GM21717 (cell line): ENCODE measurements around the gene KLHDC8A.

Experiments used
- ATAC-seq: cut with Tn5 transposase; IDR thresholded peaks from one replicate; pipeline ENCODE4 v1.9.1; 2021; ENCODE audit warnings: mild to moderate bottlenecking, moderate library complexity; ENCODE audit not compliant: unreplicated experiment

The KLHDC8A gene

GRCh38 chr1:205319081-205320018, 37.4 kb downstream of the KLHDC8A start:
- no peak for ATAC-seq

GRCh38 chr1:205318231-205318991, 38.3 kb downstream of the KLHDC8A start:
- ATAC-seq = no peak

GRCh38 chr1:205317311-205317917, 39.3 kb downstream of the KLHDC8A start:
- no peak for ATAC-seq

- ATAC-seq = no peak
These were observed 40.6 kb downstream of the KLHDC8A start for GRCh38 chr1:205316161-205316566.

GRCh38 chr1:205315008-205315618, 41.6 kb downstream of the KLHDC8A start:
- ATAC-seq = no peak

GRCh38 chr1:205313563-205314308, 43.0 kb downstream of the KLHDC8A start:
- no peak for ATAC-seq

GRCh38 chr1:205312866-205313562, 43.7 kb downstream of the KLHDC8A start:
- ATAC-seq = no peak

- ATAC-seq = no peak
These were observed 45.6 kb downstream of the KLHDC8A start for GRCh38 chr1:205310976-205311704.

- no peak for ATAC-seq
These were observed 47.0 kb downstream of the KLHDC8A start for GRCh38 chr1:205309741-205310140.

- no peak for ATAC-seq
These were observed 49.7 kb downstream of the KLHDC8A start for GRCh38 chr1:205306929-205307566.

- ATAC-seq = no peak
These were observed 52.0 kb downstream of the KLHDC8A start for GRCh38 chr1:205304695-205305070.

GRCh38 chr1:205304046-205304694, 52.6 kb downstream of the KLHDC8A start:
- ATAC-seq = no peak

- ATAC-seq = no peak
These were observed 53.4 kb downstream of the KLHDC8A start for GRCh38 chr1:205303247-205303888.

GRCh38 chr1:205301842-205302588, 54.7 kb downstream of the KLHDC8A start:
- no peak for ATAC-seq

- no peak for ATAC-seq
These were observed 55.4 kb downstream of the KLHDC8A start for GRCh38 chr1:205301205-205301821.

- no peak for ATAC-seq
These were observed 56.6 kb downstream of the KLHDC8A start for GRCh38 chr1:205300149-205300548.
